GM23338 (cell line): Measurements from ENCODE around the gene PRKCQ. TPM values are rescaled to one million over a fixed set of nuclear protein-coding genes. Genes with fewer than 3 reads are reported as not detected.

Experiments
- ATAC-seq: fragments of 200-7000 bp; cut with Tn5 transposase; 3 replicates; pipeline ENCODE4 v1.9.1; 2020
- DNase-seq: peaks from one replicate; pipeline ENCODE4 v3.0.0-alpha.2; 2015; ENCODE audit warnings: low spot score
- H2AFZ ChIP-seq: fragments of 200-600 bp; sonication (generic); 2 replicates; pipeline ENCODE4 v1.8.0; 2016; ENCODE audit warnings: antibody characterized with exemption, mild to moderate bottlenecking, moderate library complexity
- H3F3A ChIP-seq: fragments of 200-600 bp; sonication (generic); replicated peaks from 2 replicates; pipeline ENCODE4 v1.8.0; 2017; ENCODE audit warnings: antibody characterized with exemption, mixed run types, low read depth
- H3K27ac ChIP-seq: fragments of 200-600 bp; sonication (generic); 2 replicates; pipeline ENCODE4 v1.6.1; 2016; ENCODE audit warnings: low read depth
- H3K27me3 ChIP-seq: fragments of 200-600 bp; sonication (generic); 2 replicates; pipeline ENCODE4 v1.8.0; 2016; ENCODE audit warnings: mild to moderate bottlenecking, mixed run types, moderate library complexity; ENCODE audit not compliant: insufficient read depth
- H3K36me3 ChIP-seq: fragments of 200-600 bp; sonication (generic); 2 replicates; pipeline ENCODE4 v1.8.0; 2016; ENCODE audit warnings: mild to moderate bottlenecking; ENCODE audit not compliant: insufficient read depth
- H3K4me1 ChIP-seq: fragments of 200-600 bp; sonication (generic); 2 replicates; pipeline ENCODE4 v1.8.0; 2016; ENCODE audit warnings: mild to moderate bottlenecking, moderate library complexity; ENCODE audit not compliant: insufficient read depth
- H3K4me2 ChIP-seq: fragments of 200-600 bp; sonication (generic); 2 replicates; pipeline ENCODE4 v1.7.1; 2017; ENCODE audit warnings: mixed run types
- H3K4me3 ChIP-seq: fragments of 200-600 bp; sonication (generic); 2 replicates; pipeline ENCODE4 v1.6.1; 2016; ENCODE audit warnings: mixed run types
- H3K79me2 ChIP-seq: fragments of 200-600 bp; sonication (generic); replicated peaks from 2 replicates; pipeline ENCODE4 v1.8.0; 2017; ENCODE audit warnings: mild to moderate bottlenecking; ENCODE audit not compliant: insufficient read depth
- H3K9me2 ChIP-seq: fragments of 200-600 bp; sonication (generic); 2 replicates; pipeline ENCODE4 v1.8.0; 2017; ENCODE audit not compliant: insufficient read depth
- H4K20me1 ChIP-seq: fragments of 200-600 bp; sonication (generic); replicated peaks from 2 replicates; pipeline ENCODE4 v1.8.0; 2017; ENCODE audit warnings: mild to moderate bottlenecking; ENCODE audit not compliant: insufficient read depth
- H3K27ac Mint-ChIP-seq: 2 replicates; pipeline ENCODE4 v1.8.0; 2020; ENCODE audit warnings: inconsistent platforms, mild to moderate bottlenecking, moderate library complexity, mixed read lengths
- H3K27me3 Mint-ChIP-seq: 3 replicates; pipeline ENCODE4 v1.8.0; 2022; ENCODE audit warnings: low read depth, mild to moderate bottlenecking, moderate library complexity, mixed read lengths, inconsistent platforms; ENCODE audit not compliant: insufficient read depth, poor library complexity
- H3K36me3 Mint-ChIP-seq: 3 replicates; pipeline ENCODE4 v1.8.0; 2021; ENCODE audit warnings: low read depth, mild to moderate bottlenecking, inconsistent platforms, moderate library complexity, mixed read lengths
- H3K4me1 Mint-ChIP-seq: 3 replicates; pipeline ENCODE4 v1.8.0; 2020; ENCODE audit warnings: mild to moderate bottlenecking, inconsistent platforms, mixed read lengths
- H3K4me3 Mint-ChIP-seq: 3 replicates; pipeline ENCODE4 v1.8.0; 2021; ENCODE audit warnings: moderate library complexity, mild to moderate bottlenecking, inconsistent platforms, mixed read lengths
- H3K9me3 Mint-ChIP-seq: 3 replicates; pipeline ENCODE4 v1.8.0; 2020; ENCODE audit warnings: moderate library complexity, mild to moderate bottlenecking, inconsistent platforms, mixed read lengths
- CREB1 ChIP-seq: fragments of 250-450 bp; sonication (Bioruptor Pico); IDR thresholded peaks from 2 replicates; pipeline ENCODE4 v1.5.0; 2020; ENCODE audit warnings: low read depth, mild to moderate bottlenecking, moderate library complexity
- EZH2 ChIP-seq: fragments of 200-600 bp; sonication (generic); IDR thresholded peaks from one replicate; pipeline ENCODE4 v1.8.0; 2017; ENCODE audit warnings: antibody characterized with exemption, mild to moderate bottlenecking, low read depth; ENCODE audit not compliant: unreplicated experiment
- EZH2phosphoT487 ChIP-seq: fragments of 200-600 bp; sonication (generic); IDR thresholded peaks from one replicate; pipeline ENCODE4 v1.8.1; 2018; ENCODE audit warnings: antibody characterized with exemption; ENCODE audit not compliant: unreplicated experiment
- JUNB ChIP-seq: IDR thresholded peaks from one replicate; pipeline ENCODE4 v1.6.1; 2016; ENCODE audit warnings: antibody characterized with exemption; ENCODE audit not compliant: unreplicated experiment
- NANOG ChIP-seq: IDR thresholded peaks from 2 replicates; pipeline ENCODE4 v1.6.1; 2016; ENCODE audit warnings: antibody characterized with exemption, borderline replicate concordance
- POLR2AphosphoS5 ChIP-seq: IDR thresholded peaks from 2 replicates; pipeline ENCODE4 v1.6.1; 2016; ENCODE audit warnings: antibody characterized with exemption, low read depth
- STAT1 ChIP-seq: IDR thresholded peaks from one replicate; pipeline ENCODE4 v1.6.1; 2016; ENCODE audit warnings: antibody characterized with exemption; ENCODE audit not compliant: unreplicated experiment
- ZNF114 ChIP-seq: fragments of 250-450 bp; sonication (Bioruptor Pico); IDR thresholded peaks from 2 replicates; pipeline ENCODE4 v1.5.0; 2020; ENCODE audit warnings: mild to moderate bottlenecking, moderate library complexity
- polyA plus RNA-seq: library from polyadenylated mRNA; unstranded; fragments of >200 nt; fragmentation: Nextera tagmentation; extraction: Ambion mirVana; gene quantifications from 2 replicates; pipeline ENCODE4 v1.2.1, GENCODE V29; 2016
- total RNA-seq: library from RNA; depleted of rRNA; stranded (reverse); fragments of >200 nt; shearing (Covaris generic); gene quantifications from 2 replicates; pipeline ENCODE4 v1.2.3, GENCODE V29; 2014
- TF ChIP-seq, protein P1 (sequence below): IDR thresholded peaks from 2 replicates; pipeline ENCODE4 v1.6.1; 2016; ENCODE audit warnings: antibody characterized with exemption
- TF ChIP-seq, protein P2 (sequence below), 2 experiments: fragments of 200-600 bp in 1 of 2; sonication (generic) in 1 of 2; conservative IDR thresholded peaks; 2 replicates each; pipeline versions ENCODE4 v1.5.1 to v1.6.1; 2016 to 2017; ENCODE audit warnings: antibody characterized with exemption in 2 of 2, low read depth in 2 of 2, mild to moderate bottlenecking in 2 of 2, moderate library complexity in 1 of 2
- TF ChIP-seq, protein P3 (sequence below): IDR thresholded peaks from one replicate; pipeline ENCODE4 v1.6.1; 2018; ENCODE audit warnings: antibody characterized with exemption; ENCODE audit not compliant: unreplicated experiment

Gene PRKCQ
- total and polyA plus RNA-seq, 2 experiments from 2014 or later = 12.6 to 28.5 TPM

DNA sequence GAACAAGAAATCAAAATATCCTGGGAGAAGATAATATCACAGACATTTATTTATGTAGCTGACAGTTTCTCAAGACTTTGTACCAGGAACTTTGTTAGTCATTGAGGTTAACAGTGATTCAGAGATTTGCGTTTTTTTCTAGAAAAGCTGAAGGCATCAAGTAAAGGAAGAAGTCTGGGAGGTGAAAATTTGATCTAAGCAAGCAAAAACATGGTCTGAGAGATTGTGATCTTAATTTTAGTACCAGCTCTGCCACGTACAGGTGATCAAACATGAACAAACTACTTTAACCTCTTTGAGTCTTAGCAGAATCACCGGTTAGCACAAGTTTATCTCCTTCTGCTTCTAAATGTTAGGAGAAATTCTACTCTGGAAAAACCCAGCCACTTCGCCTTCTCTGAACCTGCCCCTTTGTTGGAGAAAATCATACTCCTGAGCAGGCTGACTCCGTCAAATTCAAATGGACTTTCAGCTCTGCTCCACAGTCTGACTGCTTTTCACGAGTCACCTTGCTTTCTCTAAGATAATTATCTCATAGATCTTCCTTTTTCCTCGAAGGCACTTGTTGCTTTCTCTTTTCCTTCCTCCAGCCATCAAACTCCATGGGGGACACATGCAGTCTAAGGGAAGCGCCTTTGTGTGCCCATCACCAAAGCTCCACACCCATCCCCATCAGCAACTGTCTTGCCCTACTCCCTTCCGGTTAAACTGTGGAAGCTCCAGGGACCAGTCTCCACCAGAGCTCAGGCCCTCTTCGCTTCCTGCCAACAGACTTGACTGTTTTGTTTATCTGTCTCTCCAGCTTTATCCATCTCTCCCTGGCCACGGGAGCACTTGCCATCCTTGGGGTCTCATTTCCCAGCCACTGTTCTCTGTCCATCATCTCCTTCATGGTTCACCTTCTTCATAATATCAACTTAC lies 86.3 kb downstream of the PRKCQ start:
- ATAC-seq (no peak), DNase-seq (no peak)
- no peaks in the 10 kb centered on the region for H3K79me2 ChIP-seq
- no peaks in the 10 kb centered on the region for H4K20me1 ChIP-seq
- no peak overlapping the region for H2AFZ ChIP-seq
- no peaks in the 10 kb centered on the region for H3K9me2 ChIP-seq
- no peak overlapping the region for H3K27ac ChIP-seq
- H3K4me3 ChIP-seq = no peak overlapping the region
- H3F3A ChIP-seq = no peaks in the 10 kb centered on the region
- Mint-ChIP-seq H3K27ac (no peak overlapping the region), H3K4me3 (no peak overlapping the region), H3K36me3 (peaks cover 18% of the 10 kb centered on the region), H3K27me3 (no peaks in the 10 kb centered on the region), H3K4me1 (peaks cover 8% of the 10 kb centered on the region; the same call in 2 of the 3 replicates), H3K9me3 (no peaks in the 10 kb centered on the region)
- H3K36me3 ChIP-seq = peaks cover 28% of the 10 kb centered on the region
- no peak overlapping the region for H3K4me2 ChIP-seq
- H3K27me3 ChIP-seq = no peaks in the 10 kb centered on the region
- no peak for TF ChIP-seq NANOG
- no peak for TF ChIP-seq EZH2
- no peaks in the 10 kb centered on the region for H3K4me1 ChIP-seq

DNA sequence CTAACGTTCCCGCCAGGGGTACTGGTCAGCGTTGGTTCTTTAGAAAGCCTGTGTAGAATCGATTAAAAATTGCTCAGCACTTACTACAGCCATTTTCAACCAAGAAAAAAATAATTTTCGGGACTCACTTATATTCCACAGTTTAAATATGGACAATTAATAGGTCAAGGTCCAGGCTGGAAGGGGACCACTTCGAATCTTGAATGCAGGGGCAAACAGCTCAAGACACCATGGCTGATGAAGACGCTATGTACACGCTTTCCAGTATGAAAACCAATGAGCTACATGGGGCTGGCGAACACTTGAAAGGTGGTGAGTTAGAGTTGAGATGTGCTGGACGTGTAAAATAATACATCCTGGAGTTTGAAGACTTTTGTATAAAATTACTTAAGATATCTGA lies 87.2 kb downstream of the PRKCQ start:
- no peak overlapping the region for H3K4me3 ChIP-seq
- Mint-ChIP-seq H3K9me3 (no peaks in the 10 kb centered on the region), H3K27me3 (no peaks in the 10 kb centered on the region), H3K4me3 (no peak overlapping the region), H3K4me1 (peaks cover 8% of the 10 kb centered on the region; the same call in 2 of the 3 replicates), H3K27ac (no peak overlapping the region), H3K36me3 (peaks cover 17% of the 10 kb centered on the region)
- no peaks in the 10 kb centered on the region for H4K20me1 ChIP-seq
- DNase-seq (no peak), ATAC-seq (no peak)
- H3K79me2 ChIP-seq = no peaks in the 10 kb centered on the region
- H3K27me3 ChIP-seq = no peaks in the 10 kb centered on the region
- no peak overlapping the region for H2AFZ ChIP-seq
- TF ChIP-seq NANOG (no peak), CREB1 (CRISPR knock-in tag) (no peak), EZH2phosphoT487 (no peak), STAT1 (no peak), EZH2 (no peak)
- TF ChIP-seq, protein P1, sequence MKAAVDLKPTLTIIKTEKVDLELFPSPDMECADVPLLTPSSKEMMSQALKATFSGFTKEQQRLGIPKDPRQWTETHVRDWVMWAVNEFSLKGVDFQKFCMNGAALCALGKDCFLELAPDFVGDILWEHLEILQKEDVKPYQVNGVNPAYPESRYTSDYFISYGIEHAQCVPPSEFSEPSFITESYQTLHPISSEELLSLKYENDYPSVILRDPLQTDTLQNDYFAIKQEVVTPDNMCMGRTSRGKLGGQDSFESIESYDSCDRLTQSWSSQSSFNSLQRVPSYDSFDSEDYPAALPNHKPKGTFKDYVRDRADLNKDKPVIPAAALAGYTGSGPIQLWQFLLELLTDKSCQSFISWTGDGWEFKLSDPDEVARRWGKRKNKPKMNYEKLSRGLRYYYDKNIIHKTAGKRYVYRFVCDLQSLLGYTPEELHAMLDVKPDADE = no peak
- no peaks in the 10 kb centered on the region for H3F3A ChIP-seq
- no peaks in the 10 kb centered on the region for H3K9me2 ChIP-seq
- no peaks in the 10 kb centered on the region for H3K4me1 ChIP-seq
- peaks cover 28% of the 10 kb centered on the region for H3K36me3 ChIP-seq
- no peak overlapping the region for H3K27ac ChIP-seq
- no peak overlapping the region for H3K4me2 ChIP-seq

DNA sequence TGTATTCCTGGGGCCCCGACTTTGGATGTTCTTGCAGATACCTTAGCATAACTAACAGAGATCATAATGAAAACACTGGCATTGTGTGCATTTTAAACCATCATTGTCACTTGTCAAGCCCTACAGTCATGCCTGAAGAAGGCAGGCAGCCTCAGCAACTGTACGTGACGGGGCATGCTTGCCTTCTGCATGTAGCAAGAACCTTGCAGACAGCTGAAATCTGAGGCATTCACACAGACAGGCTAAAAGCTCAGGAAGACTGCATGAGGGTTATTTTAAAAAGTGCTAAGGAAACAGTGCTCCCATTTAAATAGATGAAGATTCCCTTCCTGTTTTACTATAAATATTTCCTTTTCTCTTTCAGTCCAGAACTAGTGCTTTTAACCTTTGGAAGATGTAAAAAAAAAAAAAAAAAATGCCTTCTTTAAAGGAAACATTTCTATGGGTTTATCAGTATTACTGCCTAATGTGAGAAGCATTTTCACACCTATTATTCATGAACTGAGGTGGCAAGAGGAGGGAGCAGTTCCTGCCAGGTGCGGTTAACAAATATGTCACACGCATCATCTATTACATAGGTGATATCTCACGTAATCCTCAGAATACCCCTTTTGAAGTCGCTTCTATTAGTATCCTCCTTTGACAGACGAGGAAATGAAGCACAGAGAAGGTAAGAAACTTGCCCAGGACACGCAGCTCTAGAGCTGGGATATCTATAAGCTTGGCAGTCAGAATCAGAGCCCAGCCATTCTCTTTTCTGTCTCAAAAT lies 88.1 kb downstream of the PRKCQ start:
- no peaks in the 10 kb centered on the region for H3K79me2 ChIP-seq
- H4K20me1 ChIP-seq = no peaks in the 10 kb centered on the region
- ATAC-seq (no peak), DNase-seq (no peak)
- H3K36me3 Mint-ChIP-seq = peaks cover 21% of the 10 kb centered on the region
- H3K27me3 Mint-ChIP-seq = no peaks in the 10 kb centered on the region
- H3K27me3 ChIP-seq = no peaks in the 10 kb centered on the region
- H3K4me3 Mint-ChIP-seq = no peak overlapping the region
- no peaks in the 10 kb centered on the region for H3F3A ChIP-seq
- no peak overlapping the region for H2AFZ ChIP-seq
- H3K36me3 ChIP-seq = peaks cover 28% of the 10 kb centered on the region
- peaks cover 8% of the 10 kb centered on the region; the same call in 2 of the 3 replicates for H3K4me1 Mint-ChIP-seq
- no peaks in the 10 kb centered on the region for H3K4me1 ChIP-seq
- H3K27ac ChIP-seq = no peak overlapping the region
- H3K27ac Mint-ChIP-seq = no peak overlapping the region
- H3K4me3 ChIP-seq = no peak overlapping the region
- no peak overlapping the region for H3K4me2 ChIP-seq
- H3K9me3 Mint-ChIP-seq = no peaks in the 10 kb centered on the region
- H3K9me2 ChIP-seq = no peaks in the 10 kb centered on the region
- TF ChIP-seq NANOG (no peak), ZNF114 (no peak), EZH2 (no peak), POLR2AphosphoS5 (no peak), JUNB (no peak)
- TF ChIP-seq, protein P2, sequence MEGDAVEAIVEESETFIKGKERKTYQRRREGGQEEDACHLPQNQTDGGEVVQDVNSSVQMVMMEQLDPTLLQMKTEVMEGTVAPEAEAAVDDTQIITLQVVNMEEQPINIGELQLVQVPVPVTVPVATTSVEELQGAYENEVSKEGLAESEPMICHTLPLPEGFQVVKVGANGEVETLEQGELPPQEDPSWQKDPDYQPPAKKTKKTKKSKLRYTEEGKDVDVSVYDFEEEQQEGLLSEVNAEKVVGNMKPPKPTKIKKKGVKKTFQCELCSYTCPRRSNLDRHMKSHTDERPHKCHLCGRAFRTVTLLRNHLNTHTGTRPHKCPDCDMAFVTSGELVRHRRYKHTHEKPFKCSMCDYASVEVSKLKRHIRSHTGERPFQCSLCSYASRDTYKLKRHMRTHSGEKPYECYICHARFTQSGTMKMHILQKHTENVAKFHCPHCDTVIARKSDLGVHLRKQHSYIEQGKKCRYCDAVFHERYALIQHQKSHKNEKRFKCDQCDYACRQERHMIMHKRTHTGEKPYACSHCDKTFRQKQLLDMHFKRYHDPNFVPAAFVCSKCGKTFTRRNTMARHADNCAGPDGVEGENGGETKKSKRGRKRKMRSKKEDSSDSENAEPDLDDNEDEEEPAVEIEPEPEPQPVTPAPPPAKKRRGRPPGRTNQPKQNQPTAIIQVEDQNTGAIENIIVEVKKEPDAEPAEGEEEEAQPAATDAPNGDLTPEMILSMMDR (conservative IDR thresholded peaks at IDR 0.05; ENCODE audit: low read depth in 2 of 2) = no peak
- TF ChIP-seq, protein P3, sequence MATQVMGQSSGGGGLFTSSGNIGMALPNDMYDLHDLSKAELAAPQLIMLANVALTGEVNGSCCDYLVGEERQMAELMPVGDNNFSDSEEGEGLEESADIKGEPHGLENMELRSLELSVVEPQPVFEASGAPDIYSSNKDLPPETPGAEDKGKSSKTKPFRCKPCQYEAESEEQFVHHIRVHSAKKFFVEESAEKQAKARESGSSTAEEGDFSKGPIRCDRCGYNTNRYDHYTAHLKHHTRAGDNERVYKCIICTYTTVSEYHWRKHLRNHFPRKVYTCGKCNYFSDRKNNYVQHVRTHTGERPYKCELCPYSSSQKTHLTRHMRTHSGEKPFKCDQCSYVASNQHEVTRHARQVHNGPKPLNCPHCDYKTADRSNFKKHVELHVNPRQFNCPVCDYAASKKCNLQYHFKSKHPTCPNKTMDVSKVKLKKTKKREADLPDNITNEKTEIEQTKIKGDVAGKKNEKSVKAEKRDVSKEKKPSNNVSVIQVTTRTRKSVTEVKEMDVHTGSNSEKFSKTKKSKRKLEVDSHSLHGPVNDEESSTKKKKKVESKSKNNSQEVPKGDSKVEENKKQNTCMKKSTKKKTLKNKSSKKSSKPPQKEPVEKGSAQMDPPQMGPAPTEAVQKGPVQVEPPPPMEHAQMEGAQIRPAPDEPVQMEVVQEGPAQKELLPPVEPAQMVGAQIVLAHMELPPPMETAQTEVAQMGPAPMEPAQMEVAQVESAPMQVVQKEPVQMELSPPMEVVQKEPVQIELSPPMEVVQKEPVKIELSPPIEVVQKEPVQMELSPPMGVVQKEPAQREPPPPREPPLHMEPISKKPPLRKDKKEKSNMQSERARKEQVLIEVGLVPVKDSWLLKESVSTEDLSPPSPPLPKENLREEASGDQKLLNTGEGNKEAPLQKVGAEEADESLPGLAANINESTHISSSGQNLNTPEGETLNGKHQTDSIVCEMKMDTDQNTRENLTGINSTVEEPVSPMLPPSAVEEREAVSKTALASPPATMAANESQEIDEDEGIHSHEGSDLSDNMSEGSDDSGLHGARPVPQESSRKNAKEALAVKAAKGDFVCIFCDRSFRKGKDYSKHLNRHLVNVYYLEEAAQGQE = no peak
